ENCODE results near the gene LTBP2.

The LTBP2 gene

GRCh38 chr14:74622257-74622656, 10.2 kb upstream of the LTBP2 start:
- no peak for TF ChIP-seq CTCF (IDR thresholded peaks at IDR 0.05)

GRCh38 chr14:74621556-74621955, 9.5 kb upstream of the LTBP2 start:
- no peak for TF ChIP-seq CTCF (IDR thresholded peaks at IDR 0.05)

GRCh38 chr14:74620923-74621322, 8.9 kb upstream of the LTBP2 start:
- no peak for TF ChIP-seq CTCF (IDR thresholded peaks at IDR 0.05)

- no peak for TF ChIP-seq CTCF (IDR thresholded peaks at IDR 0.05)
Measured at GRCh38 chr14:74620497-74620921, 8.5 kb upstream of the LTBP2 start.

GRCh38 chr14:74619672-74620131, 7.7 kb upstream of the LTBP2 start:
- TF ChIP-seq CTCF (IDR thresholded peaks at IDR 0.05): no peak

- TF ChIP-seq CTCF (IDR thresholded peaks at IDR 0.05): no peak
Measured at GRCh38 chr14:74618078-74618952, 6.3 kb upstream of the LTBP2 start.

- no peak for TF ChIP-seq CTCF (IDR thresholded peaks at IDR 0.05)
Measured at GRCh38 chr14:74616996-74617700, 5.1 kb upstream of the LTBP2 start.
